Mucosa of rectum (tissue), 2 donors: Measurements from ENCODE around the gene HPCAL1.

Source experiments
- H3K27ac ChIP-seq, 2 donors: one replicate each; pipeline ENCODE4 v1.7.0; 2013; ENCODE audit warnings: inconsistent platforms in 2 of 2, low read depth in 2 of 2, low read length in 2 of 2
- H3K27me3 ChIP-seq, 2 donors: one replicate each; pipeline ENCODE4 v1.7.0; 2013; ENCODE audit warnings: low read length in 2 of 2; ENCODE audit not compliant: control insufficient read depth in 2 of 2, insufficient read depth in 2 of 2
- H3K36me3 ChIP-seq, 2 donors: one replicate each; pipeline ENCODE4 v1.7.0; 2013; ENCODE audit warnings: low read length in 2 of 2; ENCODE audit not compliant: control insufficient read depth in 2 of 2, insufficient read depth in 2 of 2
- H3K4me1 ChIP-seq, 2 donors: one replicate each; pipeline ENCODE4 v1.7.0; 2013; ENCODE audit warnings: low read length in 2 of 2, mild to moderate bottlenecking in 1 of 2; ENCODE audit not compliant: control insufficient read depth in 2 of 2, insufficient read depth in 2 of 2
- H3K4me3 ChIP-seq, 2 donors: one replicate each; pipeline ENCODE4 v1.7.0; 2013; ENCODE audit warnings: low read length in 2 of 2
- H3K9ac ChIP-seq, 2 donors: one replicate each; pipeline ENCODE4 v1.7.0; 2013; ENCODE audit warnings: low read length in 2 of 2, low read depth in 1 of 2, mild to moderate bottlenecking in 1 of 2
- H3K9me3 ChIP-seq, 2 donors: one replicate each; pipeline ENCODE4 v1.7.0; 2013; ENCODE audit warnings: low read length in 2 of 2; ENCODE audit not compliant: control insufficient read depth in 2 of 2
- donor health status: healthy.
- donor health status: Normal muscosa, but diverticular disease.

Gene HPCAL1

GRCh38 chr2:10397878-10398277 lies 95.2 kb downstream of the HPCAL1 start:
- Histone ChIP-seq H3K27ac (peak overlapping the region; percentile 49 to 56), H3K36me3 (peaks cover 3 to 8% of the 10 kb centered on the region in 2 donors), H3K4me1 (peaks cover 14 to 17% of the 10 kb centered on the region in 2 donors), H3K9ac (no peak overlapping the region), H3K9me3 (no peaks in the 10 kb centered on the region), H3K27me3 (no peaks in the 10 kb centered on the region), H3K4me3 (no peak overlapping the region)

GRCh38 chr2:10398496-10398895 lies 95.8 kb downstream of the HPCAL1 start:
- H3K9me3 ChIP-seq = no peaks in the 10 kb centered on the region
- H3K27ac ChIP-seq = peak overlapping the region; percentile 55 to 56
- H3K9ac ChIP-seq = no peak overlapping the region
- no peaks in the 10 kb centered on the region for H3K27me3 ChIP-seq
- peaks cover 10 to 17% of the 10 kb centered on the region in 2 donors for H3K4me1 ChIP-seq
- no peak overlapping the region for H3K4me3 ChIP-seq
- H3K36me3 ChIP-seq = peaks cover 3 to 8% of the 10 kb centered on the region in 2 donors

GRCh38 chr2:10399358-10399757 lies 96.7 kb downstream of the HPCAL1 start:
- Histone ChIP-seq H3K9me3 (no peaks in the 10 kb centered on the region), H3K27ac (no peak overlapping the region), H3K27me3 (no peaks in the 10 kb centered on the region), H3K36me3 (peaks cover 3 to 8% of the 10 kb centered on the region in 2 donors), H3K9ac (no peak overlapping the region), H3K4me3 (no peak overlapping the region), H3K4me1 (peaks cover 10 to 17% of the 10 kb centered on the region in 2 donors)

GRCh38 chr2:10400002-10400401 lies 97.3 kb downstream of the HPCAL1 start:
- no peak overlapping the region for H3K4me3 ChIP-seq
- H3K9ac ChIP-seq = no peak overlapping the region
- H3K4me1 ChIP-seq = peaks cover 10 to 17% of the 10 kb centered on the region in 2 donors
- H3K27me3 ChIP-seq = no peaks in the 10 kb centered on the region
- no peak overlapping the region for H3K27ac ChIP-seq
- H3K36me3 ChIP-seq = peaks cover 3 to 8% of the 10 kb centered on the region in 2 donors
- no peaks in the 10 kb centered on the region for H3K9me3 ChIP-seq

GRCh38 chr2:10400568-10400977 lies 97.9 kb downstream of the HPCAL1 start:
- H3K9ac ChIP-seq = no peak overlapping the region
- H3K9me3 ChIP-seq = no peaks in the 10 kb centered on the region
- H3K36me3 ChIP-seq = peaks cover 3 to 8% of the 10 kb centered on the region in 2 donors
- H3K4me1 ChIP-seq = peaks cover 10 to 17% of the 10 kb centered on the region in 2 donors
- peak overlapping the region in 1 of 2 donors; percentile 23 for H3K27ac ChIP-seq
- no peak overlapping the region for H3K4me3 ChIP-seq
- H3K27me3 ChIP-seq = no peaks in the 10 kb centered on the region

- H3K27me3 ChIP-seq = no peaks in the 10 kb centered on the region
- peaks cover 14 to 17% of the 10 kb centered on the region in 2 donors for H3K4me1 ChIP-seq
These were observed 98.6 kb downstream of the HPCAL1 start for GRCh38 chr2:10400978-10401951.

GRCh38 chr2:10402062-10402585 lies 99.4 kb downstream of the HPCAL1 start:
- no peaks in the 10 kb centered on the region for H3K9me3 ChIP-seq
- no peaks in the 10 kb centered on the region for H3K27me3 ChIP-seq
- H3K27ac ChIP-seq = no peak overlapping the region
- H3K9ac ChIP-seq = no peak overlapping the region
- H3K36me3 ChIP-seq = peaks cover 3 to 12% of the 10 kb centered on the region in 2 donors
- H3K4me3 ChIP-seq = no peak overlapping the region
- H3K4me1 ChIP-seq = peaks cover 17% of the 10 kb centered on the region in 2 donors

More at GRCh38 chr2:10400978-10401951, 98.6 kb downstream of the HPCAL1 start:
- Histone ChIP-seq H3K27ac (peak overlapping the region; percentile 23), H3K4me3 (no peak overlapping the region), H3K9ac (no peak overlapping the region), H3K36me3 (peaks cover 3 to 9% of the 10 kb centered on the region in 2 donors), H3K9me3 (no peaks in the 10 kb centered on the region)

- Histone ChIP-seq H3K4me3 (no peak overlapping the region), H3K9me3 (no peaks in the 10 kb centered on the region), H3K4me1 (peaks cover 20 to 23% of the 10 kb centered on the region in 2 donors), H3K27me3 (no peaks in the 10 kb centered on the region), H3K27ac (no peak overlapping the region), H3K36me3 (peaks cover 3 to 12% of the 10 kb centered on the region in 2 donors), H3K9ac (no peak overlapping the region)
These were observed 100.0 kb downstream of the HPCAL1 start for GRCh38 chr2:10402653-10403215.

GRCh38 chr2:10404324-10405143 lies 101.8 kb downstream of the HPCAL1 start:
- H3K4me3 ChIP-seq = no peak overlapping the region
- H3K27me3 ChIP-seq = no peaks in the 10 kb centered on the region
- peaks cover 0 to 11% of the 10 kb centered on the region in 2 donors for H3K36me3 ChIP-seq
- H3K9me3 ChIP-seq = no peaks in the 10 kb centered on the region
- H3K27ac ChIP-seq = peak overlapping the region in 1 of 2 donors; percentile 45
- peaks cover 36 to 40% of the 10 kb centered on the region in 2 donors for H3K4me1 ChIP-seq
- H3K9ac ChIP-seq = no peak overlapping the region
